ENCODE measurements around the gene TRIP12.
"Not testable (repeated sequence)": the region's sequence is repeated elsewhere in the genome, so short reads cannot be mapped to it uniquely, and the experiment has no call there.

Gene TRIP12

DNA sequence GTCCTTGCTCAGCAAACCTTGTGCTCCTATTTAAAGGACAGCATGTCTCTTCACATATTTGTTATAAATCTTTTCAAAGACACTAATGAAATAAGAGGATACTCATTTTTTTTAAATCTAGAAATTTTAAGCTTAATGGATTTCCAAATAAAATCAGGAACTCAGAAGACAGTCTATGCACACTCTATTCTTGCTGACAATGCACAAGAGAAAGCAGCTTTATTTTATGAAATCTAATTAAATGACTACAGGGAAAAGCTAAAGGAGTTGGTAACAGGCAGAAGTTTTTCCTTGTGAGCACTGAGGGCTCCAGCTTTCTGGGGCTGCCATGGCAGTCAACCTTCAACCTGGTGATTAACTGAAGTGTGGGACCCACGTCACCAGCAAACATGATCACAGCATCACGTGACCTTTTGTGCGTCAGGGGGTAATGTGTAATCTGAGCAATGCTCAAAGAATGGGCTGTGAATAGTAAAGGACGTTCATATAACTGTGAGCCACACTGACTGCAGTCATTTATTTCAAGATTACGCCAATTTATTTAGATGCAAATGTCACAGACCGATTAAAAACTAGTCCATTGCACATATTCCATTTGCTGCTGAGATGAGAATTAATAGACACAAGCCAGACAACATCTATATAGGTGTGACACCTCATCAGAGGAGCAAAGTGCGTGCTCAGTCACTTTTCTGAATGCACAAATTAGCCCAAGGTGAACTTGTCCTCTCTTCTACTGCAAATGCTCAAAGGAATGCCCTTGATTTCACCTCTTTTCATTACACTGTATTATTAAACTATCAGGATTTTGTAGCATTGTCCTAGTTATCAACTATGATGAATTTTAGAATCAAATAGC lies 195.9 kb downstream of the TRIP12 start:
- TF ChIP-seq, protein P1, sequence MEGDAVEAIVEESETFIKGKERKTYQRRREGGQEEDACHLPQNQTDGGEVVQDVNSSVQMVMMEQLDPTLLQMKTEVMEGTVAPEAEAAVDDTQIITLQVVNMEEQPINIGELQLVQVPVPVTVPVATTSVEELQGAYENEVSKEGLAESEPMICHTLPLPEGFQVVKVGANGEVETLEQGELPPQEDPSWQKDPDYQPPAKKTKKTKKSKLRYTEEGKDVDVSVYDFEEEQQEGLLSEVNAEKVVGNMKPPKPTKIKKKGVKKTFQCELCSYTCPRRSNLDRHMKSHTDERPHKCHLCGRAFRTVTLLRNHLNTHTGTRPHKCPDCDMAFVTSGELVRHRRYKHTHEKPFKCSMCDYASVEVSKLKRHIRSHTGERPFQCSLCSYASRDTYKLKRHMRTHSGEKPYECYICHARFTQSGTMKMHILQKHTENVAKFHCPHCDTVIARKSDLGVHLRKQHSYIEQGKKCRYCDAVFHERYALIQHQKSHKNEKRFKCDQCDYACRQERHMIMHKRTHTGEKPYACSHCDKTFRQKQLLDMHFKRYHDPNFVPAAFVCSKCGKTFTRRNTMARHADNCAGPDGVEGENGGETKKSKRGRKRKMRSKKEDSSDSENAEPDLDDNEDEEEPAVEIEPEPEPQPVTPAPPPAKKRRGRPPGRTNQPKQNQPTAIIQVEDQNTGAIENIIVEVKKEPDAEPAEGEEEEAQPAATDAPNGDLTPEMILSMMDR (conservative IDR thresholded peaks at IDR 0.05), result no peak
- TF ChIP-seq ZFX (IDR thresholded peaks at IDR 0.05), result no peak
- H3K27ac ChIP-seq, result no peak overlapping the region

DNA sequence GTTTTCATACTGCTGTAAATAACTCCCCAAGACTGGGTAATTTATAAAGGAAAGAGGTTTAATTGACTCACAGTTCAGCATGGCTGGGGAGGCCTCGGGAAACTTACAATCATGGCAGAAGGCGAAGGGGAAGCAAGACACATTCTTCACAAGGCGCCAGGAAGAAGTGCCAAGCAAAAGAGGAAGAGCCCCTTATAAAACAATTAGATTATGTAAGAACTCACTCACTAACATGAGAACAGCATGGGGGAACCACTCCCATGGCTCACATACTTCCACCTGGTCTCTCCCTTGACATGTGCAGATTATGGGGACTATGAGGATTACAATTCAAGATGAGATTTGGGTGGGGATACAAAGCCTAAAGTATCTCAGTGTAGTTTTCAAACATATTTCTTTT lies 198.6 kb downstream of the TRIP12 start:
- H3K27ac ChIP-seq, result not testable (repeated sequence)

DNA sequence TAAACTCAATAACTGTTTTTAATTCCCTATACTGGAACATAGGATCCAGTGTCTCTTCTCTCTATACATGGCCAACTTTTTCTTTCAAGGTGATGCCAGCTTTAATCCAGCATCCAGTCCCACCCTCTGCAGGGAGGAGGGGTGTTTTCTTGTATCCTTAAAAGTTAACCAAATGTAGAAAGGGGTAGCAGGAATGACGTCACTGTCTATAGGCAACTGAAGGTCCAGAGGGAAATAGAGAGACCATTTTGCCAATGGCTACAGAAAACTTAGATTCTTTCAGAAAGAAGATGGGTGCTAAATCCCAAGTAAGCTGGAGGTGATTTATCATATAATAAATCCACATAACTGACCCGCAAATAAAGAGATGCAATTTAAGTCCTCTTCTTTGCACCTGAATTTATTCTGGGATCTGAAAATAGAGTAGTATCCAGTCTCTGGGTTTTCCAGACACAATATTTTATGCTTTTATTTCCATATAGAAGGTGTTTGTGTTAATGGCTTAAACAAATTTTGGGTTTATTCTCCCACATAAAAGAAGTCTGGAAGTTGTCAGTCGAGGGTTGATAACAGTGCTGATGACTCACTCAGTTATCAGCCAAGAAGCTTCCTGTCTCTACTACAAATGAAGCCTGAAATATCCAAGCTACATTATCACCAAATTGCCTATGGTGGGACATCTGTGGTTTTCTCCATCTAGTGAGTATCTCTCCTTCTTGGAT lies 201.7 kb downstream of the TRIP12 start:
- no peak overlapping the region for H3K27ac ChIP-seq
- TF ChIP-seq, protein P1 (conservative IDR thresholded peaks at IDR 0.05), result no peak
- TF ChIP-seq ZFX (IDR thresholded peaks at IDR 0.05), result no peak

DNA sequence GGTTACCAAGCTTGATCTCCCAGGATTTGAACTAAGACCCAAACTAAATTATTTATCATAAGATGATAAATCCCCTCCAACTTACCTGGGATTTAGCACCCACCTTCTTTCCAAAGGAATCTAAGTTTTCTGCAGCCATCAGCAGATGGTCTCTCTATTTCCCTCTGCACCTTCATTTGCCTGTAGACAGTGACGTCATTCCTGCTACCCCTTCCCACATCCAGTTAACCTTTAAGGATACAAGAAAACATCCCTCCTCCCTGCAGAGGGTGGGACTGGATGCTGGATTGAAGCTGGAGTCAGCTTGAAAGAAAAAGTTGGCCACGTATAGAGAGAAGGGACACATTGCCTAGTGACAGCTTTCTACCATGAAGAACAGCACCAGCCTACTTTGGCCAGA lies 203.8 kb downstream of the TRIP12 start:
- TF ChIP-seq, protein P1 (conservative IDR thresholded peaks at IDR 0.05), result no peak
- TF ChIP-seq ZFX (IDR thresholded peaks at IDR 0.05), result no peak
- no peak overlapping the region for H3K27ac ChIP-seq

DNA sequence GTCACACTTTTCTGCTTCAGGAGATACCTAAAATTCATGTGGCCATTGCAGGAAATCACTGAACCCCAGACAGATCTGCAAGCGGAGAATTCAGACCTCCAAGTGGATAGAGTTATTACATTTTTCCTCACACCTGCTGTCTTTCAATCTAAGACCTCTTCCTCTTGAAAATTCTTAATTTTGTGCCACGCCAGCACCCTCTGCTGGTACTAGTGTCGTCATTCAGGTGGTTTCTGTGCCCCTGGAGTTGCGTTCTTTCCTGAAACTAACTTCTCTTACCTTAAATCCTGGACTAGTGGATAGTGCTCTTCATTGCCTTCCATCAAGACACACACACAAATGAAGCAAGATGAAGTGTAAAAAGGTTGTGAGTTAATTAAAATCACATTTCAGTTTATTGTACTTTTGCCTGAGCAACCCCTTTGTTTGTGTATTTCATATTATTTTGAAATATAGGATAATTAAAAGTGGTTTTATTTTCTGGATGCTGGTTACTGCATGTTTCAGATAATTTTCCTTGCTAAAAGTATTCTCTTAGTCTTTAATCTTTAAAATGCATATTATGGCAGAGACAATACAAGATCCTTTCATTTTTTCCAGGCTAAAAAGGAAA lies 205.8 kb downstream of the TRIP12 start:
- H3K27ac ChIP-seq, result no peak overlapping the region
- TF ChIP-seq, protein P1 (conservative IDR thresholded peaks at IDR 0.05), result peak; percentile 71
- no peak for TF ChIP-seq ZFX (IDR thresholded peaks at IDR 0.05)

DNA sequence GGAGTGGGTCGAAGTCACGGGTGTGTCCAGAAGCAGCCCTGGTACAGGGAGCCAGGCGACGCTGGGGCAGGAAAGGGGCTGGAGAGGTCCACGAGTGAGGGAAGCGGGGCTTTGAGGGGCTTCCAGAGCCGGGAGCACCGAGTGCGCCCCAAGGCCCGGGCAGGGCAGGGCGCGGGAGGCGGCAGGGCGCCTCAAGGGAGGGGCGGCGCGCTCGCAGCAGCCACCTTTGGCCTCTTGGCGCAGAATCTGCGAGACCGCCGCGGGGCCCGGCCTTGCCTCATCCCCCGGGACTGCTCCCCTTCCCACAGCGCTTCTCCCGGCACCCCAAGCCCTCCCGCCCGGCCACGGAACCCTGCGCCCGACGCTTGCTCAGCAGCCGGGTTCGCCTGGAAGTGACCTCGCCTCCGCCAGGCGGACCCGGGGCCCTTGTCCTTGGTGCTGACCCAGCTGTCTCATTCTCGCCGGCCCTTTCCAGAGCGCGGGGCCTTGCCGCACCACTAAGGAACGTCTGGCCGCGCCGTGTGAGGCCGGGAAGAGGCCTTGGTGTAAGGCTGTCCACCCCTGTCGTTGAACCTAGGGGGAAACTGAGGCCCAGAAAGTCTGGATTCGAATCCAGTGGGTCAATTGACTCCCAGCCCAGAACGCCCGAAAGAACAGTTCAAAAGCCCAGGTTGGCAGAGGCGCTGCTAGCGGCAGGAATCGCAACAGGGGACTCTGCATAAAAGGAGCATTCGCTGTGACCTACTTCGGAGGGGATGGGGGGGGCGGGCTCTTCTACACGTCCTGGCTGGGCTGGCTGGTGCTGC lies 206.9 kb downstream of the TRIP12 start:
- H3K27ac ChIP-seq, result no peak overlapping the region
- no peak for TF ChIP-seq ZFX (IDR thresholded peaks at IDR 0.05)
- TF ChIP-seq, protein P1 (conservative IDR thresholded peaks at IDR 0.05), result no peak

DNA sequence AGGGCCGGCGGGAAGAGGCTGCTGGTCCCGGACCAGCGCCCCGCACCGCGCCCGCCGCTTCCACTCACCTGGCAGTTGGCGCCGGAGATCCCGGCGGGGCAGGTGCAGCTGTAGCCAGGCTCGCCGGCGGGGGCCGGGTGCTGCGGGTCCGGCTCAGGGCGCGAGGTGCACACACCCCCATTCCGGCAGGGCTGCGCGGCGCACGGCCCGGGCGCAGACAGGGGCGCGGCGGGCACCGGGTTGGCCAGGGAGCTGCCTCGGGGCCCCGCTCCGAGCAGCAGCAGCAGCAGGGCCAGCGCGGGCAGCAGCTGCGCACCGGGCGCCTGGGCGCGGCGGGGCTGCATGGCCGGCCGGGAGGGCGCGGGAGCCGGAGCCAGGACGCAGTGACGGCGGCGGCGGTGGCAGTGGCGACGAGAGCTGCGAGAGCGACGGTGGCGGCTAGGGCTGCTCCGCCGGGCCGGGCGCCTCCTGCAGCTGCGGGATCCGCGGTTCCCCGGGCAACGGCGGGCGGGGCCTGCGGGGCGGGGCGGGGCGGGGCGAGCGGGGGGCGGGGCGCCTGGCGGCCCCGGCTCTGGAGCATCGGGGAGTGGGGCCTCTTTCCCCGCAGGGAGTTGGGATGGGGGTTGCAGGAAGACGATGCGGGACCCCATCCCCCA lies 207.6 kb downstream of the TRIP12 start, which contains the start of gene DNER:
TSS of gene DNER (minus strand) at position 476 of the 656 bp plus-strand sequence. CDS start at position 344, 132 bp downstream.
- no peak within 1 kb of the TSS for H3K27ac ChIP-seq

More for the DNA sequence above, 207.6 kb downstream of the TRIP12 start, which contains the start of gene DNER:
- TF ChIP-seq, protein P1 (conservative IDR thresholded peaks at IDR 0.05), result no peak
- TF ChIP-seq ZFX (IDR thresholded peaks at IDR 0.05), result no peak

Measured in C4-2B (cell line).